PC-3 (cell line): ENCODE measurements around the gene TBC1D16.

Experiments
- CTCF ChIP-seq: fragments of 300-600 bp; sonication (generic); conservative IDR thresholded peaks from 2 replicates; pipeline ENCODE4 v1.5.1; 2017; ENCODE audit warnings: antibody characterized with exemption, low read depth, mild to moderate bottlenecking, low read length
- EZH2 ChIP-seq: fragments of 300-600 bp; sonication (generic); IDR thresholded peaks from one replicate; pipeline ENCODE4 v1.6.1; 2017; ENCODE audit warnings: antibody characterized with exemption, mild to moderate bottlenecking, low read length; ENCODE audit not compliant: unreplicated experiment
- EZH2phosphoT487 ChIP-seq: fragments of 300-600 bp; sonication (generic); IDR thresholded peaks from 2 replicates; pipeline ENCODE4 v1.6.1; 2018; ENCODE audit warnings: mild to moderate bottlenecking, antibody characterized with exemption, low read length, borderline replicate concordance

DNA sequence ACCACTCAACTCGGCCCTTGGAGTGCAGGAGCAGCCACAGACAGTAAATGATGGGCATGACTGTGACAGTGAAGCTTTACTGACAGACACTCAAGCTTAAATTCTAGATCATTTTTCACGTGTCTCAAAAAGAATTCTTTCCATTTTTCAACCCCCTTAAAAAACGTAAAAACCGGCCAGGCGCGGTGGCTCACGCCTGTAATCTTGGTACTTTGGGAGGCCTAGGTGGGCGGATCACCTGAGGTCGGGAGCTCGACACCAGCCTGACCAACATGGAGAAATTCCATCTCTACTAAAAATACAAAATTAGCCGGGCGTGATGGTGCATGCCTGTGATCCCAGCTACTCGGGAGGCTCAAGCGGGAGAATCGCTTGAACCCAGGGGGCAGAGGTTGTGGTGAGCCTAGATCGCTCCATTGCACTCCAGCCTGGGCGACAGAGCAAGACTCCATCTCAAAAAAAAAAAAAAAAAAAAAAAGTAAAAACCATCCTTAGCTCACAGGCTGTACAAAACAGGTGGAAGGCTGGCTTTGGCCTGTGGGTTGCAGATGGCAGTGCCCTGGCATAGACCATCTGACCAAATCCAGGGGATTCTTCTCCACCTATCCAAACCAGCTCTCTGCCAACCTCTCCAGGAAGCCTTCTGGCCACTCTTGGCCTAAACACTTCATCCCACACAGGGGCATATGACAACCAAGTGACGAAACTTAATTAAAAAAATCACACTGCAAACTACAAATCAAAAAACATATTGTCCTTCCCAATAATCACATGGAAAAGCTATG lies 18.3 kb downstream of the TBC1D16 start:
- no peak for TF ChIP-seq CTCF
- no peak for TF ChIP-seq EZH2
- TF ChIP-seq EZH2phosphoT487: no peak
